HepG2 (cell line): ENCODE measurements around the gene CCDC116. TPM values are rescaled to one million over a fixed set of nuclear protein-coding genes. Genes with fewer than 3 reads are reported as not detected.
A peak's percentile ranks its signal among the peaks of the same experiment; 100 is the strongest.

Experiments
- ATAC-seq: fragments of 200-7000 bp; cut with Tn5 transposase; 3 replicates; pipeline ENCODE4 v1.9.1; 2020; ENCODE audit warnings: mild to moderate bottlenecking, moderate library complexity
- BruUV-seq: library from RNA; stranded (reverse); fragments of 400-500 nt; replicated peaks from 2 replicates; lab custom pipeline; 2021; lab: Mats Ljungman, UMichigan
- CTCF ChIA-PET: fragments of 300-600 bp; formaldehyde crosslinking; extraction: SDS; loops from one replicate; lab custom pipeline; 2021; ENCODE audit warnings: low total read pairs, inconsistent platforms, low intra/inter-chr PET ratio; lab: Yijun Ruan, JAX
- POLR2A ChIA-PET: fragments of 350-600 bp; sonication (Branson Sonifier 250); formaldehyde crosslinking; loops from one replicate; lab custom pipeline; 2020; ENCODE audit warnings: antibody characterized with exemption, inconsistent platforms; lab: Yijun Ruan, JAX
- DNase-seq: peaks from one replicate; pipeline ENCODE4 v3.0.0-alpha.2; 2015; ENCODE audit warnings: low spot score
- FAIRE-seq: peaks from 3 replicates; lab custom pipeline; 2011; peaks lifted over from hg19 to GRCh38; lab: Jason Lieb, UNC
- H2AFZ ChIP-seq: one replicate; pipeline ENCODE4 v1.6.1; 2011; ENCODE audit warnings: low read length, inconsistent platforms
- H3K27ac ChIP-seq: fragments of 300-600 bp; 3 replicates; pipeline ENCODE4 v1.8.0; 2011; ENCODE audit warnings: mixed run types, mild to moderate bottlenecking, mixed read lengths, low read length, inconsistent platforms; ENCODE audit not compliant: insufficient read depth; ENCODE audit errors: extremely low read length
- H3K27me3 ChIP-seq, 2 experiments: fragments of 200-600 bp in 1 of 2; 2 replicates in 1 of 2; 3 replicates in 1 of 2; pipeline versions ENCODE4 v1.6.0 to v1.8.0; 2011; ENCODE audit warnings: low read length in 2 of 2, mild to moderate bottlenecking in 2 of 2, moderate library complexity in 2 of 2, inconsistent platforms in 1 of 2; ENCODE audit not compliant: insufficient read depth in 2 of 2, control insufficient read depth in 1 of 2
- H3K36me3 ChIP-seq, 2 experiments: fragments of 200-600 bp in 1 of 2; replicated peaks in 1 of 2; 2 replicates in 1 of 2; 3 replicates in 1 of 2; pipeline versions ENCODE4 v1.5.1 to v1.8.0; 2011; ENCODE audit warnings: low read length in 2 of 2, inconsistent platforms in 1 of 2; ENCODE audit not compliant: insufficient read depth in 2 of 2, control insufficient read depth in 1 of 2
- H3K4me1 ChIP-seq: 2 replicates; pipeline ENCODE4 v1.5.1; 2012; ENCODE audit warnings: low read length, inconsistent platforms; ENCODE audit not compliant: insufficient read depth
- H3K4me2 ChIP-seq: 2 replicates; pipeline ENCODE4 v1.6.0; 2011; ENCODE audit warnings: low read depth, low read length, inconsistent platforms
- H3K4me3 ChIP-seq, 3 experiments: fragments of 200-600 bp in 1 of 3; sonication (generic), shearing (Covaris generic) in 1 of 3; replicated peaks in 1 of 3; 2 replicates each; pipeline ENCODE4 v1.5.1; 2011 to 2016; ENCODE audit warnings: low read length in 3 of 3, inconsistent platforms in 2 of 3, low read depth in 2 of 3, mild to moderate bottlenecking in 2 of 3, control low read depth in 1 of 3, mixed read lengths in 1 of 3; ENCODE audit not compliant: insufficient read depth in 1 of 3
- H3K79me2 ChIP-seq: one replicate; pipeline ENCODE4 v1.6.1; 2011; ENCODE audit warnings: low read length, inconsistent platforms; ENCODE audit not compliant: insufficient read depth
- H3K9ac ChIP-seq: 2 replicates; pipeline ENCODE4 v1.6.0; 2011; ENCODE audit warnings: mild to moderate bottlenecking, low read depth, low read length, inconsistent platforms; ENCODE audit not compliant: insufficient read depth
- H3K9me3 ChIP-seq: 2 replicates; pipeline ENCODE4 v1.5.1; 2012; ENCODE audit warnings: mild to moderate bottlenecking, low read length
- H4K20me1 ChIP-seq: 2 replicates; pipeline ENCODE4 v1.6.0; 2011; ENCODE audit warnings: inconsistent platforms, mild to moderate bottlenecking, low read length, moderate library complexity; ENCODE audit not compliant: insufficient read depth
- HDAC2 ChIP-seq: sonication (generic); formaldehyde crosslinking; IDR thresholded peaks from 2 replicates; pipeline ENCODE4 v1.4.0; 2020; ENCODE audit warnings: missing genetic modification reagents
- HIVEP1 ChIP-seq: sonication (generic); formaldehyde crosslinking; IDR thresholded peaks from 2 replicates; pipeline ENCODE4 v1.4.0; 2020; ENCODE audit warnings: mild to moderate bottlenecking, missing genetic modification reagents
- KDM1A ChIP-seq: IDR thresholded peaks from 2 replicates; pipeline ENCODE4 v1.6.1; 2016; ENCODE audit warnings: missing compliant biosample characterization
- POLR2AphosphoS2 ChIP-seq: IDR thresholded peaks from 2 replicates; pipeline ENCODE4 v1.6.1; 2011; ENCODE audit warnings: low read depth, low read length, improper control_type of control experiment
- RBM22 ChIP-seq: fragments of 200-400 bp; formaldehyde crosslinking; optimal IDR thresholded peaks from 2 replicates; pipeline ENCODE3; 2017; ENCODE audit warnings: mild to moderate bottlenecking, low read length, moderate library complexity
- ZBTB7A ChIP-seq: sonication (generic); formaldehyde crosslinking; IDR thresholded peaks from 2 replicates; pipeline ENCODE4 v1.8.0; 2022; ENCODE audit warnings: mild to moderate bottlenecking, missing genetic modification reagents
- ZKSCAN8 ChIP-seq: IDR thresholded peaks from 2 replicates; pipeline ENCODE4 v1.6.1; 2016; ENCODE audit warnings: borderline replicate concordance, missing genetic modification reagents, missing compliant biosample characterization
- ZNF143 ChIP-seq: sonication (generic); formaldehyde crosslinking; IDR thresholded peaks from 2 replicates; pipeline ENCODE4 v1.4.0; 2020; ENCODE audit warnings: missing genetic modification reagents
- ZNF841 ChIP-seq: sonication (generic); formaldehyde crosslinking; IDR thresholded peaks from 2 replicates; pipeline ENCODE4 v1.8.1; 2023; ENCODE audit warnings: missing genetic modification reagents, borderline replicate concordance
- ZSCAN29 ChIP-seq: sonication (generic); formaldehyde crosslinking; conservative IDR thresholded peaks from 2 replicates; pipeline ENCODE4 v1.4.0; 2020; ENCODE audit warnings: mild to moderate bottlenecking, missing genetic modification reagents
- WGBS: methylation state at CpG from one replicate; pipeline ENCODE4 v1.1.6; 2017; ENCODE audit warnings: low lambda C conversion rate; 5-methylcytosine and 5-hydroxymethylcytosine counted together
- in situ Hi-C: cut with HindIII; loops from 2 replicates; pipeline ENCODE4 v1.10.0; 2017; ENCODE audit warnings: low pct_unique_long_range_greater_than_20kb; ENCODE audit not compliant: extremely low pct_ligation_motif_present
- intact Hi-C: fragments of 100-400 bp; cut with micrococcal nuclease; formaldehyde crosslinking; loops from one replicate; pipeline ENCODE4 v1.10.0; 2022; ENCODE audit not compliant: unreplicated experiment
- polyA plus RNA-seq, 8 experiments: library from polyadenylated mRNA; depleted of rRNA in 3 of 8; stranded (reverse) in 7 of 8; unstranded in 1 of 8; fragments of >200 nt; fragmentation: Illumina TruSeq in 4 of 8; extraction: Trizol in 4 of 8; gene quantifications; 2 replicates each; pipeline versions ENCODE4 v1.2.1 to v1.2.3, GENCODE V29; 2011 to 2016; ENCODE audit warnings: low read depth in 4 of 8, missing spikeins in 1 of 8, mixed read lengths in 1 of 8; ENCODE audit not compliant: insufficient read depth in 1 of 8
- total RNA-seq, 5 experiments: library from RNA; depleted of rRNA; stranded (reverse); fragments of >200 nt; fragmentation: Illumina TruSeq; extraction: Trizol; gene quantifications; 2 replicates each; pipeline ENCODE4 v1.2.3, GENCODE V29; 2016; ENCODE audit warnings: low read depth in 1 of 5

CCDC116 gene
- total and polyA plus RNA-seq, 2 of the 13 experiments (the other 11 are each of a cell fraction or from before 2014, with no cell fraction given), result 0.15 to 0.33 TPM

- TSS peak; percentile 19 for BruUV-seq
- Histone ChIP-seq H3K4me2 (no peak overlapping the region), H3K9ac (no peak overlapping the region), H3K4me1 (no peaks in the 10 kb centered on the region), H3K27me3 (no peaks in the 10 kb centered on the region), H3K79me2 (peaks cover 51% of the 10 kb centered on the region), H3K9me3 (no peaks in the 10 kb centered on the region), H3K27ac (no peak overlapping the region), H4K20me1 (peaks cover 17% of the 10 kb centered on the region), H2AFZ (no peak overlapping the region), H3K4me3 (no peak overlapping the region), H3K36me3 (peaks cover 23 to 62% of the 10 kb centered on the region in 2 experiments)
- WGBS, result over 99% methylated on average over 4 of the region's 4 CpGs
- peak; percentile 40 for TF ChIP-seq RBM22
- TF ChIP-seq POLR2AphosphoS2, result no peak
- no peak for ATAC-seq
- POLR2A ChIA-PET, result no interaction called here
- DNase-seq, result no peak
- CTCF ChIA-PET, result no interaction called here
- intact Hi-C loops, result no loop called here
- FAIRE-seq, result no peak
- in situ Hi-C loops, result no loop called here
Measured at GRCh38 chr22:21611210-21611977, 21.2 kb upstream of the CCDC116 start.

GRCh38 chr22:21612858-21613257 is 19.7 kb upstream of the CCDC116 start:
- Histone ChIP-seq H3K27me3 (no peaks in the 10 kb centered on the region), H3K79me2 (peaks cover 42% of the 10 kb centered on the region), H3K4me3 (no peak overlapping the region), H3K9ac (no peak overlapping the region), H4K20me1 (peaks cover 10% of the 10 kb centered on the region; the same call in 1 of the 2 replicates), H3K36me3 (peaks cover 20 to 60% of the 10 kb centered on the region in 2 experiments), H3K9me3 (no peaks in the 10 kb centered on the region), H2AFZ (no peak overlapping the region), H3K4me1 (no peaks in the 10 kb centered on the region), H3K4me2 (no peak overlapping the region), H3K27ac (no peak overlapping the region)
- ChIA-PET POLR2A (no interaction called here), CTCF (no interaction called here)
- intact Hi-C loops, result no loop called here
- ATAC-seq, result no peak
- no TSS peak for BruUV-seq
- in situ Hi-C loops, result no loop called here
- WGBS, result 94% methylated on average over 6 of the region's 7 CpGs
- no peak for FAIRE-seq
- no peak for TF ChIP-seq ZSCAN29
- no peak for TF ChIP-seq ZNF841 (CRISPR knock-in tag)
- no peak for TF ChIP-seq ZNF143 (CRISPR knock-in tag)
- no peak for TF ChIP-seq ZBTB7A
- TF ChIP-seq HIVEP1 (CRISPR knock-in tag), result no peak
- no peak for TF ChIP-seq ZKSCAN8
- no peak for TF ChIP-seq HDAC2 (CRISPR knock-in tag)
- no peak for TF ChIP-seq KDM1A (CRISPR knock-in tag)
- DNase-seq, result no peak
